HG02623 (cell line): ENCODE results near the gene IL34.
"Not testable (repeated sequence)": the region's sequence is repeated elsewhere in the genome, so short reads cannot be mapped to it uniquely, and the experiment has no call there.

Source experiments
- ATAC-seq: cut with Tn5 transposase; IDR thresholded peaks from one replicate; pipeline ENCODE4 v1.9.1; 2021; ENCODE audit warnings: moderate library complexity; ENCODE audit not compliant: unreplicated experiment

The IL34 gene

GRCh38 chr16:70656712-70657263, 10.4 kb downstream of the IL34 start:
- no peak for ATAC-seq

- ATAC-seq = no peak
Observed at GRCh38 chr16:70657956-70658355, 11.6 kb downstream of the IL34 start.

GRCh38 chr16:70658921-70659320, 12.6 kb downstream of the IL34 start:
- ATAC-seq = no peak

- ATAC-seq = no peak
Observed at GRCh38 chr16:70659546-70659945, 13.2 kb downstream of the IL34 start.

- no peak for ATAC-seq
Observed at GRCh38 chr16:70659953-70660671, 13.8 kb downstream of the IL34 start.

GRCh38 chr16:70660672-70661350, 14.5 kb downstream of the IL34 start:
- ATAC-seq = no peak

- no peak for ATAC-seq
Observed at GRCh38 chr16:70661534-70661917, 15.2 kb downstream of the IL34 start.

GRCh38 chr16:70661918-70662641, 15.7 kb downstream of the IL34 start:
- ATAC-seq = no peak

- no peak for ATAC-seq
Observed at GRCh38 chr16:70662991-70663523, 16.7 kb downstream of the IL34 start.

GRCh38 chr16:70663524-70664324, 17.4 kb downstream of the IL34 start:
- no peak for ATAC-seq

GRCh38 chr16:70664325-70665112, 18.2 kb downstream of the IL34 start:
- no peak for ATAC-seq

- ATAC-seq = no peak
Observed at GRCh38 chr16:70665113-70665694, 18.8 kb downstream of the IL34 start.

- ATAC-seq = no peak
Observed at GRCh38 chr16:70665806-70666735, 19.7 kb downstream of the IL34 start.

GRCh38 chr16:70670175-70670574, 23.8 kb downstream of the IL34 start:
- ATAC-seq = no peak

- ATAC-seq = not testable (repeated sequence)
Observed at GRCh38 chr16:70670938-70671337, 24.6 kb downstream of the IL34 start.

GRCh38 chr16:70674221-70675014, 28.1 kb downstream of the IL34 start:
- no peak for ATAC-seq

GRCh38 chr16:70675851-70676513, 29.6 kb downstream of the IL34 start:
- no peak for ATAC-seq
